ENCODE data around the gene GJC1.

The GJC1 gene

DNA sequence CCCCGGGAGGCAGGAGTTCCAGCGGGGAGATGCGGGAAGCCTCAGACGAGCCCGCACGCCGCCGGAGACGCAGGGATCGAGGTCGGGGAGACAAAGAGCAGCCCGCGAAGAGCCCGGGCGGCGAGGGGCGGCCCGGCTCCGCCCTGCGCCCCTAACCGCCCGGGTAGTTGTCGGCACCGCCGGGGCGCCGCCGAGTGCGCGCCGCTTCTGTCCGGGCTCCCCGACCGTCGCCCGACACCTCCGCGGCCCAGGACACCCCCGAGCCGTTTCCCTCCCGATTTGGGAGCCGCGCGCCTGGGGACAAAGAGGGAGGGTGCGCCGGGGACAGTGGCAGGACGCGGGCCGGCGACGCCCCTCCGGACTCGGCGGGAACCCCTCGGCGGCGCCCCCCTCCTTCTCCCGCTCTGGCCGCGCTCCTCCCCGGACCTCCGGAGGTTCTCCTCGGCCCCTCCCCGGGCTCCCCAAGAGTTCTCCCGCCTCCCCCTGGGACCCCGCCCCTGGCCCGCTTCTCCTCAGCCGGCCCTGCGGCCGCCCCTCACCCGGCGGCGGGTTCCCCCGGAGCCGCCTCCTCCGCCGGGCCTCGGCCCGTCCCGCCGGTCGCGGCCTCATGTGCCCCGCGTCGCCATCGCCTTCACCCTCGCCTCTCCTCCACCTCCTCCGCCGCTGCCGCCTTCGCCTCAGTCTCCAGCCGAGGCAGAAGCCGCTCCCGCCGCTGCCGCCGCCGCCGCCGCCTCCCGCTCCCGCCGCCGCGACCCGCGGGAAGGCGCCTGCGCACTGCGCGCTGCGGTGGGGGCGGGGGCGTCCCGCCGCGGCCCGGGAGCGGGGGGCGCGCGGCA, at the start of gene GJC1:
TSS of gene GJC1 (minus strand) at position 765 of the 836 bp plus-strand sequence. CDS start 24,470 bp downstream, outside the sequence.
- no peak for DNase-seq

DNA sequence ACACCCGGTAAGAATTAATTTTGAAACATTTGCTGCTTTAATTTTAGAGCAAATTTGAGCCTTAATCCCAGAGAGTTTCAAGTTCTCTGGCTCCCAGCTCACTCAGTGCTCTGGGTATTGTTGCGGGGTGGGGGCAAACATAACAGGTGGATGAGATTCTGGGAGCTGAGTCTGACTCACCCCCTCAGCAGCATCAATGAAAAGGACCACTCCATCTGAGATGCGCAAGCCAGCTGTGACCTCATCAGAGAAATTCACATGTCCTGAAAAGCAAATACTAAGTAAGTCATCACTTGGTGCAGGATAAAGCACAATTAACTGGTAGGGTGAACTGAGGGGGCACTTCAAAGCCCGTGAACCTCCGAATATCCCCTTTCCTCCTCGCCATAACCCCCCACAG, 49.3 kb upstream of the GJC1 start:
- no peak for DNase-seq

DNA sequence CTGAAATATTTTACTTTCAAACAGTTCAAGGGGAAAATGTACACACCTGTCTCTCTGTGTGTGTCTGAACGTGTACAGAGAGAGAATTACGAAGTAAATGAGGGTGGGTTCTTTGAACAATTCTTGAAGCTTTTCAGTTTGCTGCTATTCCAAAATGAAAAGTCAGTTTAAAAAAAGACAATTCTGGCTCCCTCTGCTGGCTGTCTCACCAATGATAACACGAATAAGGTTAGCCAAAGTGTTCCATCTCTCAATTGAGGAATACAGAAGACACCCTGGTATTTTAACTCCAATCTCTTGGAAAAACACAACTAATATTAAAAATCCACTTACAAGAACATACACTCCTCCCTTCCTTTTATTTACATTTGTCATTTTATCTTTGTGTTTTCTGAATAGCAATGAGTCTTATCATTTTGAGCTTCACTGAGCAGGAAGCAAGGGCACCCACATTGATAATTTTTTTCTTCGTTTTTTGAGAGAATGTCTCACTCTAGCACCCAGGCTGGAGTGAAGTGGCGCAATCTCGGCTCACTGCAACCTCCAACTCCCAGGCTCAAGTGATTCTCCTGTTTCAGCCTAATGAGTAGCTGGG, 48.6 kb upstream of the GJC1 start:
- no peak for DNase-seq

DNA sequence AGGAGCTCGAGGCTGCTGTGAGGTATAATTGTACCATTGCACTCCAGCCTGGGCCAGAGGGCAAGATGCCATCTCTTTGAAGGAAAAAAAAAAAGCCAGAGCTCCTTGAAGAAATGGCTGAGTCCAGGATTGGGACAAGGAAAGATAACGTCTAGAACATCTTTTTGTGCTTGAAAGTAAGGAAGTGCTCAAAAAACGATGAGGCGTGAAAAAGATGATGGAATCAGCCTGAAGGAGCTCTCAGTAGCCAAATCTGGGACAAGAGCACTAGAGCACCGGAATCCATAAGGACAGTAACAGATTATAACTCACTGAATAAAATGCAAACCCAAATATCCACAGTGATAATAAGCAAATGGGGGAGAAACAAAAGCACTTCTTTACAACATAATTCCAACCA, 47.0 kb upstream of the GJC1 start:
- no peak for DNase-seq

DNA sequence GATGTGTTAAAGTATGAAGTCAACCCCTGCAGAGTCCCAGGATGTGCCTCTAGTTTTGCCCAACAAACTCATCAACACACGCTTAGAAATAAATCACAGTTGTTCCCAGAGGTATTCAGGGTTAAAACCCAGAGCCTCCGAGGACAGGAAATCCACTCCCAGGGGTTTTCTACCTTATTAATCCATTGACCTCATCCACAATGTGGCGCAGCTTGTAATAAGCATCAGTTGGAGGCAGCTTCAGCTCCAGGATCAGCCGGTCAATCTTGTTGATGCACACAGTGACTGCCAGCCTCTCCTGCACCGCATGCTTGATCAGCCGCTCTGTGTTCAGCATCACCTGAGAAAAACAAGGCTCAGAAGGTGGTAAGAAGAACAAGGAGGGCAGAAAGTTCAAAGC, 45.7 kb upstream of the GJC1 start:
- DNase-seq, result no peak

DNA sequence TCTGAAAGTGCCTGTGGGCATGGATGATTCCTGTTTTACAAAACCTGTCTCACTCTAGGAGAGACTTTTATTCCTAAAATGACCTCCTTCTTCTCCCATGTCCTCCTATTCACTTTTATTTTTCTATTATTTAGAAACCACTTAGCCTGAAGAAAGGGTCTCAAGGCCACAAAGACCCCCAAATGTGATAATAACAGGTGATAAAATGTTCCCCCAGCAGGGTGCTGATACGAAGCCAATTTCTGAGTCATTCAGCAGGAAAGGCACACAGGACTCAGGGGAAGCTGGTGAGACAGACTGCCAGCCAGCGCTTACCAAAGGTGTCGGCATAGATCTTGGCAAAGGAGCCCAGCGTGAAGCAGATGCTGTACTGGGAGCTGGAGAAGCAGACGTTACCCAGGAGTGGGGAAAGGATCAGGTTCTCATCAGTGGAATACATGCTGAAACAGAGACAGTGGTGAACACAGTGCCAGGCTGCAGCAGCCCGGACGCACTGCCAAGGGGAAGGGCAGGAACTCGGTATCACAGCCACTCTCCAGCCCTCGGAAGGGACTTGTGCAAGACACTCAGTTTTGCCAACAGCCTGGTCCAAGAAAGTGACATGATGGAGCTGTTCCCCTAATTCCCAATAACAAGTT, 42.2 kb upstream of the GJC1 start:
- no peak for DNase-seq

DNA sequence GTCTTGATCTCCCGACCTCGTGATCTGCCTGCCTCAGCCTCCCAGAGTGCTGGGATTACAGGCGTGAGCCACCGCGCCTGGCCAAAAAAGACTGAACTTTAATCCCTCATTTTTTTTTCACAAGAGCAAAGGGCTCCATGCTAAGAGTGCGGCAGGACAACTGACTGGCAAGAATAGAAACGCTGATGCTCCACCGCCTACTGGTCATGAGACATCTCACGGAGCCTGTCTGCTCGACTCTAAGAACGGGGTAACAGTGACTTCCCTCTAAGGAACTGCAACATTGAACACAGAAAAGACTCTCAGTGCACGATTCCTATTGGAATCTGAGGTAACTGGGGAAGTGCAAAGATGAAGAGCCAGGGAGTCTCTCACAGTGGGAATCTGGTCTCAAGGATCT, 41.5 kb upstream of the GJC1 start:
- no peak for DNase-seq

DNA sequence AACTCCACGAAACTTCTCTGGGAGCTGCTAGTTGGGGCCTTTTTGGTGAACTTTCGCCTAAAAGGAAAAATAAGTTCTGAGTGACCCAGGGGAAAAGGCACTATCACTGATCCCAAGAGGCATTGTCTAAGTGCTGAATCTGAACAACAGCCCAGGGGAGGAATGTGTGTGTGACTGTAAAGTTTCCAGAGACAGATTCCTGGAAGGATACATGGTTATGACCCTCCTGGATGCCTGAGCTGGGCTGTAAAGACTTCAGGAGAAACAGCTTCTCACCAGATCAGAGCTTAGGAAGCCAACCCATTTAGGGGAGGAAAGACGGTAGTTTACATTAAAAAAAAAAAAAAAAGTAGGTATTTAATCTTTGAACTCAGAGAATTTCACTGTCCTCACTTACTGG, 37.8 kb upstream of the GJC1 start:
- DNase-seq, result no peak

DNA sequence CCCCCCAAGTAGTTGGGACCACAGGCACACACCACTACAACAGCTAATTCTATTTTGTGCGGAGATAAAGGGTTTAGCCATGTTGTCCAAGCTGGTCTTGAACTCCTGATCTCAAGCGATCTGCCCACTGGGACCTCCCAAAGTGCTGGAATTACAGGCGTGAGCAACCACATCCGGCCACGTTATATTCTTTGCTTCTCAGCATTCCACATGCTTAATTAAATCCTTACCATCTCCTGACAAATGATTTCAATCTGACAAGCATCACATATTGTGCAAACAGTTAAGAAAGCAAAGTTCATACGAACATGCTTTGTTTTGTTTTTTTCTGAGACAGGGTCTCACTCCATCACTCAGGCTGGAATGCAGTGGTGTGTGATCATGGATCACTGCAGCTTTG, 35.8 kb upstream of the GJC1 start:
- no peak for DNase-seq

DNA sequence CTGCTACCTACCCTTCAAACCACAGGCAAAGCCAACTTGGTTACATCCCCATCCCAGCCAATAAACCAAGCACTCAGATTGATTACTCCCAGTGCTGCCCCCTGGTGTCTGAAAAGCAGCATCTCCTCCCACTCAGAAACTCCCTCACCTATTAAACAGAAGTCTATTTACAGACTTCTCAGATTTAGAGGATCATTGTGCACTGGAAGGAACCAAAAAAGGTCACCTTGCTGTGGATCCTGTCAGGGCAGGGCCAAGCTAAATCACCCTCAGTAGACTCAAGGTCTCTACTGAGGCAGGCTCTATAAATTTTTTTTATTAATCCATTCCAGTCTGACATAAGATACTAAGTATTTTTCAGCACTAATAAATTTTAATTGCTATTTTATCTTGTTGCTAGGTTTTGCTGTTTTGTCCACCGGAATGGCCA, 35.2 kb upstream of the GJC1 start:
- peak; percentile 49 for DNase-seq

DNA sequence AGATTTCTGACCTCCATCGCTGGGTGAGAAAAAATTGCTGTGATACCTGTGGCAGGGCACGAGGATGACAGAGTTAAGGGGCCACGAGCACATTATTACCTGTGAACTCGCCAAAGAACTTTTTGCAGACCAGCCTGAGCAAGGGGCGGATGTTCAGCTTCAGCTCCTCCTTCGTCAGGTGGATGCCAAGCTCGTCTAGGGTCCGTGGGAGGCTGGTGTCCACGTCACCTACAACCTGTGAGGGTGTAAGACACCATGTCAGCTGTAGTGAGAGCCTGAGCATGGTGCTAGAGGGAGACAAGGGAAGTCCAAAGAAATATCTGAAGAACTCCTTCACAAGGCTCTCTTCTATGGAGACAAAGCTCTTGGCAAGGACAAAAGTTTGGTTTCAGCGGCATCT, 34.7 kb upstream of the GJC1 start:
- no peak for DNase-seq

DNA sequence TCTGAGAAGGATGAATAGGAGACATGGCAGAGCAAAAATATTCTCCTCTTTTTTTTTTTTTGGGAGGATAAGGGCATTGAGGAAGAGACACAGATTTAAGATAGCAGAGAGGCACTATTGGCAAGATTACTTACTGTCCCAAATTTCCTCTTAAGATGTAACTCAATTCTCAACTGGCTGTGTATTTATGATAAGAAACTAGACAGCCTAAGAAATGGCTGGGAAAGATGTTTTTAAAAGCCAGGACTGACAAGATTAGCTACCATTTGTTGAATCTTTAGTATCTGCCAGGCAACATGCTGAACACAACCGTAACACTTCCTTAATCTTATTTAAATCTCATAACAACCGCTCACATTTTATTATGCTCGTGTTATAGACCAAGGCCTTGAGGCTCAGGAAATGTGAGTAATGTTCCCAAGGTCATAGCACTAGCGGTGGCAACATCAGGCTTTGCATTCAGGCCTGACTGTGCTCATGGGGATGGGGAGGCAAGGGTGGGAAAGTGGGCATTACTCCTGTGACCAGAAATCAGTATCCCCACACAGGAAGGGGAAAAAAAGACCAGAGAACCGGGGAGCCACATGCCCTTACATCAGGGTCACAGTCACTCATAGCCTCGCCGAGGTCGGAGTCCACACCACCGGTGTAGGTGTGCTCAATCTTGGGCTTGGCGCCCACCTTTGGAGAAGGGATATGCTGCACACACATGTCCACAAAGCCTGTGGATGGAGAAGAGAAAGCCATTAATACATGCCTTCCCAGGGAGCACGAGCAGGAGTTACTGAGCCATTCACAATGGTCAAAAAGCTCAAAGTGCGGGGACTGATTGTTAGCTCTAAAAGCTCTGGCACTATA, 33.2 kb upstream of the GJC1 start:
- no peak for DNase-seq

DNA sequence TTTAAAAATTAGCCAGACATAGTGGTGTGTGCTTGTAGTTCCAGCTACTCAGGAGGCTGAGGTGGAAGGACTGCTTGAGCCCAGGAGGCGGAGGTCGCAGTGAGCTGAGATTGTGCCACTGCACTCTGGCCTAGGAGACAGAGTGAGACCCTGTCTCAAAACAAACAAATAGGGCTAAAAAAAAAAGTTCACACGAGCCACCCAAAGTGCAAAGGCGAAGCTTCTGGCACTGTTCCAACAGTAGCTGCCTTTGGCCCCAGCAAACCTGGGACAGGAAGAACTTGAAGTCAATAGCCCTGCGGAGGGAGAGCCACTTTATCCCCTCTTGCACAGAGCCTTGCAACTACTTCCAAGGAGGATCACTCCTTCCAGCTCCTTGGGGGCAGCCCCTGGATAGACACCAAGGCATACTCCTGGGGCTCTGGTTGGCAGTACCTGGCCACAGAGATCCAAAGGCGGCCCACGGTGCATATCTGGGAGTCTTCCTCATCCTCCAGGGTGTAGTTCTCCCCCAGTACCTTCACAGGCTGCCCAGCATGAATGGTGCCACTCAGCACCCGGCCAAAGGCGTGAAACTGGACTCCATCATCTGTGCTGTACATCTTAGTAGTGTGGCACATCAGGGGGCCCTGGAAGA, 32.3 kb upstream of the GJC1 start:
- no peak for DNase-seq

DNA sequence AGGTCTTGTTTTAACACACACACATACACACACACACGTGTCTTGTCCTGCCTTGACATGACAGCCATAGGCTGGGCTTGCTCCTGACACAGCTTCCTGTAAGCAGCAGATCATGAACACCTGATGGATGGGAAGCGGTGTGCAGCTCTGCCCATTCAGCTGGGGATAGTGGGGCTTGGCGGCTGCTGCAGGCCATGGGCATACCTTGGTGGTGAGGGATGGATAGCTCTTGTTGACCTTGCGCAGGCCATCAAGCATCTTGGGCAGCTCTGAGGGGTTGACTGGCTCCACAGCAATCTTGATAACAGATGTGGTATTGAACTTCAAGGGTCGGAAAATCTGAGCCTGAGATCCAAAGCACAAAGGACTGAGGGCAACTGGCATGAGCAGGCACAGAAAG, 29.6 kb upstream of the GJC1 start:
- DNase-seq, result no peak

DNA sequence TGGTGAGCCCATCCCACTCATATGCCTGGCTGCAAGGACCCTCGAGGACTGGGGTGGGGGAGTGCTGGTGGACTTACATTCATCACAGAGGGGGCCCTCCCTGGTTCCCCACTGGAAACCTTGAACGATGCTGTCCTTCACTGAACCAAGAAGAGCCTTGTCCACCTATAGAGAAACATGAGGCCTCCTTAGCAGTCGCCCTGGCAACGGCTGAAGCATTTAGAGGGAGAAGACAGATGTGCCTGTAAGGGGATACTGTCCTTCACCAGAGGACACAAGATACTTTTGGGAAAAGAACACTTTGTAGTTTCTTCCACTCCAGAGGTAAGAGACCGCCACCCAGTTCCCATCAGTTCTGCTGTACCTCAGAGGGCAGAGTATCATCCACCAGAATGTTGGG, 24.1 kb upstream of the GJC1 start:
- DNase-seq, result no peak

DNA sequence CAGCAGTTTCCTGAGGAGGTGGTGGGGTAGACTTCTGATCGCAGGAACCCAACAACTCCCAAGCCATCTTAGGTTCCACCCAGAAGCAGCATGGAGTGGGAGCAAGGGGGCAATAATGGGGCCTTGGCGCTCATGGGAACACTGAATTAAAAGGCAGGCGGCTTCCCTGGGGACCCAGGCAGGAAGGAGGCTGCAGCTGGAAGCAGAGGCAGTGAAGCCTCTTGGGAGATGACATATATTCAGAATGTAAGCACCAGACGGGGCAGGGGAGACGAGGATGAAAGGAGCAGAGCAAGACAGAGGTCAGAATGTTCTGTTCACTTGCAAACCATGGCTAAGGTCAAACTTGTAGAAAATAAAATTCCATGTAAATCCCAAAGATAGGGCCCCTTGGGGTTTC, 20.5 kb upstream of the GJC1 start:
- DNase-seq, result no peak

DNA sequence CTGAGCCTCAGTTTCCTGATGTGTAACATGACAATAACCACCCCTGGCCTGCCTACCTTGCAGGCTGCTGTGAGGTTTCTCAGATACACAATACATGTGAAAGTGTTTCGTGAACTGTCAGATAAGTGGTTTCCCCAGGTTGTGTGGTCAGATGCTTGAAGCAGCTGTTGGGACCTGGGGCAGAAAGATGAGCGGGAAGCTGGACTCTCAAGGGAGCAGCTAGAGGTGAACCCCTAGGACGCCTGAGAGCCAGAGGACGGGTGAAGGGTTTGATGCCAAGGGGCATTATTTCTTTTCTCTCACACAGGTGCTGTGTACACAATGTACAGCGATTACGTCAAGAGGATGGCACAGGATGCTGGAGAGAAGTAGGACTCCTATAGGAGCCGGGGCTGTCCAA, 19.9 kb upstream of the GJC1 start:
- DNase-seq, result no peak

DNA sequence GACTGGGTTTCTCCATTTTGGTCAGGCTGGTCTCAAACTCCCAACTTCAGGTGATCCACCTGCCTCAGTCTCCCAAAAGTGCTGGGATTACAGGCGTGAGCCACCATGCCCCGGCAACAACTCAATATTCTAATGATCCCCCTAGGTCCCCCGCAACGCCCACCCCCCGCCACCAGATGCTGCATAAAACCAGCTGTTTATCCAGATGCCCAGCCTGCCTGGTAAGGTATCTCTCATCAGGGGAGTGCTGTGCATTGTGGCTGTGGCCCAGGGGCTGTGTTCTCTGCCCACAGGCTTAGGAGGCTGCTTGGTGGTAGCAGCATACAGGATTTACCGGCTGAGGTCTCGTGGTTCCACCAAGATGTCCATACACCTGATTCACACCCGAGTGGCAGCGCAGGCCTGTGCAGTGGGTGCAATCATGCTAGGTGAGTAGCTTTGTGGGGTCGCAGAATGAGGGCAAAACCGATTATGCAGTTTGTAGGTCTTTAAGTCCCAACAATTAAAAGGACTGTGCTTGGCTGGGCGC, 18.9 kb upstream of the GJC1 start:
- DNase-seq, result no peak

DNA sequence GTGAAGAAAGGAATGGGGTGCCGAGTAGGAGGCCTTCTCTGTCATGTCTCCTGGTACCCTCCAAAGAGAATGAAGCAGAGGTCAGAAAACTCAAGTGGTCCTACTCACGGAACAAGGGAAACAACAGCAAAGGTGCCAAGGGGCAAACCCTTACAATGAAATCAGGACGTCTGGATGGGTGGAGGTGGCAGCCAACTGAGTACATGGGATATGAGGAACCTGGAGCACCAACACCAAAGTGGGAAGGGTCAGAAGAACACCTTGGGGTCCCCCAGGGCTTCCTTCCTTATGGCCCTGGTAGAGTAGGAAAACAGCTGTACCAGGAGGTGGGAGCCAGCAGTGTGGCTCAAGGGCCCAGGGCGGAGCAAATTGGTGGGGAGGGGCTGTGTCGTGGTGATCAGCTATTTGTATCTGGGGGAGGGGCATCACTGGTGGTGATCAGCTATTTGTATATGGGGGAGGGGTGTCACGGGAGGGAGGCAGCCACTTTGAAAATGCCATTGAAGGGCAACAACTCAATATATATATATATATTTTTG, 18.2 kb upstream of the GJC1 start:
- DNase-seq, result no peak

DNA sequence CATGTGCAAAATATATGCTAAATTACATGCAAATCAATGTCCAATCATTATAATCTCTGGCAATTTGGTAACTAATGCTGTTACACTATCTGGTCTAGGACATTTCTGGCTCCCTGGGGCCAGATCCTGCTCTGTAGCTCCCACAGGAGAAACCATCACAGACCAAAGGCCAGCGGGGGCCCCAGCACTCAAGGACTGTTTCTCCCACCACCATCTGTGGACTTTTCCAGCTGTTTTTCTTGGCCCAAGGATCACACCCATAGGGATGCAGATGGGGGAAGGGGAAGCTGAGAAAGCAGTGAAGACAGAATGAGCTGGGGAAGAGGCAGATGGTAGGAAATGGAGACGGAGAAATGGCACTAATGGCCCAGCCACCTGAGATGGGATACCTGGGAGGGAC, 17.5 kb upstream of the GJC1 start, which contains the start of gene HIGD1B:
TSS of gene HIGD1B (plus strand) at position 298 of the 400 bp plus-strand sequence. CDS start 270 bp downstream, outside the sequence.
- no peak for DNase-seq

DNA sequence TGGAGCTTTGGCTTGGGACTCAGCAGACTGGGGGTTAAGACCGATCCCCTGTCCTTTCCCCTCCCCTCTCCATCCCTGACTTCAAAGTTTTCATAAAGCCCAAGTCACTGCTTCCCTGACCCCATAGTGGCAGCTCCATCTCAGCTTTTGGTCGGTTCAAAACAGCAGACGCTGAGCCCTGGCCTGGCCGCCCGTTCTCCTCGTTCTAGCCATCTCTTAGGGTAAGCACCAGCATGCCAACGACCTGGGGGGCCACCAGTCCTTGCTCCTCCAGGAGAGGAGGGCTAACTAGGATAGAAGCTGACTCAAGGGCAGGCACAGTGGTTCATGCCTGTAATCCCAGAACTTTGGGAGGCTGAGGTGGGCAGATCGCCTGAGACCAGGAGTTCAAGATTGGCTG, 16.1 kb upstream of the GJC1 start:
- no peak for DNase-seq

DNA sequence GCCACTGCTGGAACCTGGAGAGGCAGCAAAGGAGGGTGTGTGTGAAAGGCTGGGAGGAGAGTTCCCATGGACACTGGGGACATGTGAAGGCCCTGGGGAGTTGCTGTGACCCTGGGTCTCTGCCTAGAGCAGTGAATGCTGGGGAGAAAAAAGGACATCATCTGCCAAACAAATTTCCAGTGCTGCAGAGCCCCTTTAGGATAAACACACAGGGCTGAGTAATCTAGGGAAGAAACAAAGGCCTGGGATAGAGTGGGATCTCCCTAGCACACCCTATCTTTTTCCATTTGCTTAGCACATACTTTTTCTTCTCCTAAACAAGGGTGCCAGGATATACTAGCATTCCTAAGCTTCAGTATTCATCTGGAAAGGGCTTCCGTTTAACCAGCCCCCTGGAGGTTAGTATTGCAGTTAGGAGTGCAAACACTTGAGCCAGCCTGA, 14.3 kb upstream of the GJC1 start:
- DNase-seq, result no peak
